ENCODE data around the gene PTPN18. TPM values are rescaled to one million over a fixed set of nuclear protein-coding genes. Genes with fewer than 3 reads are reported as not detected.

Gene PTPN18
- total RNA-seq, 4 donors from 2014 or later = 34.6 to 53.8 (median 39.1) TPM

DNA sequence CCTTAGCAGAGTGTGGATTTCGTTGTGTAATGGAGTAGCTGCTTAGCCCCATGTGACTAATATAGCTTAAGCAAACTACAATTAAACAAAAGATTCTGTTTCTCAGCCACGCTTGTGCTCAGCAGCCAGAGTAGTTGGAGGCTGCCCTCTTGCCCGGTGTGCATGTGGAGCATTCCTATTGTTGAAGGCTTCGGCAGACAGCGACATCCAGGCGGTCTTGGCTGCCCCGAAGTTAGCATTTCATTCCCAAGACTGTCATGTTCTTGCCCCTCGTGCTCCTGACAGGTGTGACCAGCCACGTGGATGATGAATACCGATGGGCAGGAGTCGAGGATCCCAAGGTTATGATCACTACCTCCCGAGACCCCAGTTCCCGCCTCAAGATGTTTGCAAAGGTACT lies 10.8 kb upstream of the PTPN18 start:
- Histone ChIP-seq H3K36me3 (peaks cover 0 to 57% of the 10 kb centered on the region in 2 donors), H3K4me3 (no peak overlapping the region), H3K27me3 (no peaks in the 10 kb centered on the region), H3K4me1 (peaks cover 0 to 33% (median 16%) of the 10 kb centered on the region in 3 donors), H3K9me3 (no peaks in the 10 kb centered on the region), H3K27ac (no peak overlapping the region)
- 80 to 100% methylated on average over 2 of the region's 13 CpGs for WGBS, 2 donors (ENCODE audit: low coverage in 1 of 2)
- ATAC-seq = no peak
- TF ChIP-seq, protein P1, sequence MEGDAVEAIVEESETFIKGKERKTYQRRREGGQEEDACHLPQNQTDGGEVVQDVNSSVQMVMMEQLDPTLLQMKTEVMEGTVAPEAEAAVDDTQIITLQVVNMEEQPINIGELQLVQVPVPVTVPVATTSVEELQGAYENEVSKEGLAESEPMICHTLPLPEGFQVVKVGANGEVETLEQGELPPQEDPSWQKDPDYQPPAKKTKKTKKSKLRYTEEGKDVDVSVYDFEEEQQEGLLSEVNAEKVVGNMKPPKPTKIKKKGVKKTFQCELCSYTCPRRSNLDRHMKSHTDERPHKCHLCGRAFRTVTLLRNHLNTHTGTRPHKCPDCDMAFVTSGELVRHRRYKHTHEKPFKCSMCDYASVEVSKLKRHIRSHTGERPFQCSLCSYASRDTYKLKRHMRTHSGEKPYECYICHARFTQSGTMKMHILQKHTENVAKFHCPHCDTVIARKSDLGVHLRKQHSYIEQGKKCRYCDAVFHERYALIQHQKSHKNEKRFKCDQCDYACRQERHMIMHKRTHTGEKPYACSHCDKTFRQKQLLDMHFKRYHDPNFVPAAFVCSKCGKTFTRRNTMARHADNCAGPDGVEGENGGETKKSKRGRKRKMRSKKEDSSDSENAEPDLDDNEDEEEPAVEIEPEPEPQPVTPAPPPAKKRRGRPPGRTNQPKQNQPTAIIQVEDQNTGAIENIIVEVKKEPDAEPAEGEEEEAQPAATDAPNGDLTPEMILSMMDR (IDR thresholded peaks at IDR 0.05) = no peak
- TF ChIP-seq EP300 (IDR thresholded peaks at IDR 0.05) (no peak), POLR2A (IDR thresholded peaks at IDR 0.05) (no peak), POLR2AphosphoS5 (IDR thresholded peaks at IDR 0.05) (no peak)

DNA sequence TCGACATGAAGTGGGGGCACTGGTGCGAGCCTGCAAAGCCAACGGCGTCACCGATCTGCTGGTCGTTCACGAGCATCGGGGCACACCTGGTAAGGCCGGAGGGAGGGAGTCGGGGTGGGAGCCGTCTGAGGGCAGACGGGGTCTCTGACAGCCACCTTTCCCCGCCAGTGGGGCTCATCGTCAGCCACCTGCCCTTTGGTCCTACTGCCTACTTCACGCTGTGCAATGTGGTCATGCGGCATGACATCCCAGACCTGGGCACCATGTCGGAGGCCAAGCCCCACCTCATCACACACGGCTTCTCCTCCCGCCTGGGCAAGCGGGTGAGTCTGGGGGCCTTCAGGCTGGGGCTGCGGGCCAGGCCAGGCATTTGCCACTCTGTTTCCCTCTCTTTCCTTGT lies 10.2 kb upstream of the PTPN18 start:
- TF ChIP-seq, protein P1 (IDR thresholded peaks at IDR 0.05) = no peak
- TF ChIP-seq POLR2AphosphoS5 (IDR thresholded peaks at IDR 0.05) = no peak
- no peak for TF ChIP-seq EP300 (IDR thresholded peaks at IDR 0.05)
- no peak for TF ChIP-seq POLR2A (IDR thresholded peaks at IDR 0.05)
- Histone ChIP-seq H3K4me1 (peaks cover 0 to 31% (median 16%) of the 10 kb centered on the region in 3 donors), H3K36me3 (peaks cover 0 to 52% of the 10 kb centered on the region in 2 donors), H3K9me3 (no peaks in the 10 kb centered on the region), H3K27ac (no peak overlapping the region), H3K4me3 (no peak overlapping the region), H3K27me3 (no peaks in the 10 kb centered on the region)
- 88% methylated on average over 5 of the region's 21 CpGs; no CpG with 5 or more reads in 1 of the 2 donors for WGBS, 2 donors (ENCODE audit: low coverage in 1 of 2)
- ATAC-seq = no peak

DNA sequence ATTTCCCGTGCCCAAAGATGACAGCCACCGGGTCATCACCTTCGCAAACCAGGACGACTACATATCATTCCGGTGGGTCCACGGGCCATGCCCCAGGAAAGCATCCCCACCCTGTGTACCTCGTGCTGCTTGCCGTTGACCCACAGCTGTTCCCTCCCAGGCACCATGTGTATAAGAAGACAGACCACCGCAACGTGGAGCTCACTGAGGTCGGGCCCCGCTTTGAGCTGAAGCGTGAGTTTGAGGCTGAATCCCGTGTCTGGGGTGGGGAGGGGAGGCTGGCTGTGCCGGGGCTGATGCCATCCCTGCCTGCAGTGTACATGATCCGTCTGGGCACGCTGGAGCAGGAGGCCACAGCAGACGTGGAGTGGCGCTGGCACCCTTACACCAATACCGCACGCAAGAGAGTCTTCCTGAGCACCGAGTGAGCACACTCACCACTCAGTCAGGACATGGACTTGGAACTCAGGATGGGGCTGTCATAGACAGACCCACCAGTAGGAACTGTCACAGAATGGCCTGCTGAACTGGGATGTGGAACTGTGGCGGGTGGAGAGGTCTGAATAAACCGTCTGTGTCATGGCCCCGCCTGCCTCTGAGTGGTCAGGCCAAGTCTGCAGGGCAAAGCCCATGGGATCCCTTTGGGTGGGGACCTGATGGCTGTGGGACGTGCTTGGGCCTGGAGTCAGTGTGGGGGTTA lies 9.7 kb upstream of the PTPN18 start:
- peaks cover 0 to 25% (median 13%) of the 10 kb centered on the region in 3 donors for H3K4me1 ChIP-seq
- H3K27ac ChIP-seq = no peak overlapping the region
- no peak overlapping the region for H3K4me3 ChIP-seq
- TF ChIP-seq, protein P1 (IDR thresholded peaks at IDR 0.05) = no peak
- TF ChIP-seq EP300 (IDR thresholded peaks at IDR 0.05) = no peak
- no peak for TF ChIP-seq POLR2A (IDR thresholded peaks at IDR 0.05)
- no peak for TF ChIP-seq POLR2AphosphoS5 (IDR thresholded peaks at IDR 0.05)
- no peak for ATAC-seq
- no peaks in the 10 kb centered on the region for H3K27me3 ChIP-seq
- H3K9me3 ChIP-seq = no peaks in the 10 kb centered on the region
- 100% methylated on average over 2 of the region's 26 CpGs; no CpG with 5 or more reads in 1 of the 2 donors for WGBS, 2 donors (ENCODE audit: low coverage in 1 of 2)
- peaks cover 0 to 51% of the 10 kb centered on the region in 2 donors for H3K36me3 ChIP-seq

DNA sequence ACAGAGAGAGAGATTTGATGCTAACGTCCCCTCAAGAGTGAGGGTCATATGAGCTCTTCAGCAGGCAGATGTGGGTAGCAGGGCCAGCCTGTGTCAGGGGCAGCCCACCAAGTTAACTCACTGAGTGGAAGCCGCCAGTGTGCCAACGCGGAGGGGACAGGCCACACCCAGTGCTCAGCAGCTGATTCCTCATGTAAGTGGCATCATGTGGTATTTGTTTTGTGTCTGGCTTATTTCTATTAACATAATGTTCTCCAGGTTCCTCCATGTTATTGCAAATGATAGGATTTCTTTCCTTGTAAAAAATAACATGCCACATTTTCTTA lies 9.2 kb upstream of the PTPN18 start:
- H3K36me3 ChIP-seq = peaks cover 0 to 51% of the 10 kb centered on the region in 2 donors
- H3K27ac ChIP-seq = no peak overlapping the region
- WGBS, 2 donors (ENCODE audit: low coverage in 1 of 2) = 83 to 96% methylated on average over 4 of the region's 4 CpGs
- H3K9me3 ChIP-seq = no peaks in the 10 kb centered on the region
- ATAC-seq = no peak
- H3K4me3 ChIP-seq = no peak overlapping the region
- TF ChIP-seq POLR2AphosphoS5 (IDR thresholded peaks at IDR 0.05) (no peak), EP300 (IDR thresholded peaks at IDR 0.05) (no peak), POLR2A (IDR thresholded peaks at IDR 0.05) (no peak)
- TF ChIP-seq, protein P1 (IDR thresholded peaks at IDR 0.05) = no peak
- H3K27me3 ChIP-seq = no peaks in the 10 kb centered on the region
- peaks cover 0 to 20% (median 10%) of the 10 kb centered on the region in 3 donors for H3K4me1 ChIP-seq
